T-helper 2 cell (primary cell): ENCODE measurements around the gene GNE.

ENCODE experiments used
- DNase-seq, 5 experiments: peaks; one replicate each; pipeline versions ENCODE4 v3.0.0 to v3.0.0-alpha.2; 2012 to 2022

The GNE gene

DNA sequence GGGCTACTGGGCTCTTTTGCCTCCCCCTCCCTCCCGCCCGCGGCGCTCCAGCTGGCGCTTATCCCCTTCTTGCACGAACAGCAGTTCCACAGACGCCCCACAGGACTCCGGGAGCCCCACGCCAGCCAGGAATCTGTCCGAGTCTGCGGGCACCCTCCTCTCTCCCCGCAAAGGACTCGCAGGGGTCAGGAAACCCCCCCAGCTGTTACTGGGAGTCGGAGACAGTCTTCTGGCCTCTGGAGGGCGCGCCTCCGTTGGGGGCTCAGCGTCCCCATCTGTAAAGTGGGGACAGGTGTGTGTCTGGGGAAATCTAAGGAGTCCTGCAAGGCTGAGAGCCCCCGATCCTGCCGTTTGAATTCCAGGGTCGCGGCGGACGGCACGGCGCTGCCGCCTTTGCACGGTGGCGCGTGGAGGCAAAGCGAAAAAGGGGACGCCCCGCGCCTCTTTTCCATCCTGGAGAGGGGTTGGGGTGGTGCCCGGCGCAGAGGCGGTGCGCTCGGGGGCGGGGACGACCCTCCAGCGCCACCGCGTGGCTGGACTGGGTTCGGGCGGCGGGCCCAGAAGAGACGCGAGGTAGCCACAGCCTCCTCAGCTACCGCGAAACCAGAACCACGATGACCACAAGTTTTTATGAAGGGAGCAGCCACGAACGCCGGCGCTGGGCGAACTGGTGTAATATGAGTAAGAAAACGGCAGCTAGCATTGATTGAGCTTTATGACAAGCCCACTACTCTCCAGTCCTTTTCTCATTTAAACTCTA is 91.9 kb downstream of the GNE start:
- peak; percentile 73 to 84 (median 74) for DNase-seq

- no peak for DNase-seq
These were observed 92.5 kb downstream of the GNE start for GRCh38 chr9:36165826-36166167.

DNA sequence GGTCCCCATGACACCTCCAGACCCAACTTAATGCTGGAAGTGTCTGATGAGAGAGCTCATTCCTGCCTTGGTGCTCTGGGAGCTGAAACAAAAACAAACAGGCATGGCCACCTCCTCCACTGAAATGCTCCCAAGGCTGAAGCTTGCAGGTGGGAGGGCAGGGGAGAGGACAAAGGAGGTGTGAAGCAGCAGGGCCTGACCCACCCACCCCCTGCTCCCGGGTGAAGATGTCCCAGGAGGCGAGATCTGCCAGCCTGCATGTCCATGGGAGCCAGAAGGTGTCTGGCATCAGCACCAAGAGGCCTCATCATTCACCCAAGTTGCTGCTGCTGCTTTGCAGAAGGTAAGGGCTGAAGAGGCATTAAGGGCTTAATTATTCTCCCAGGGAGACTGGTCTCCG is 93.3 kb downstream of the GNE start:
- DNase-seq = no peak
